AG04450 (cell line): ENCODE measurements around the gene ARMC8. TPM values are rescaled to one million over a fixed set of nuclear protein-coding genes. Genes with fewer than 3 reads are reported as not detected.

Source experiments
- CTCF ChIA-PET: fragments of 300-600, 350-600 bp; formaldehyde crosslinking; extraction: SDS; loops from one replicate; lab custom pipeline; 2022; ENCODE audit warnings: antibody characterized with exemption, inconsistent platforms; lab: Charles Lee
- POLR2A ChIA-PET: fragments of 350-600 bp; formaldehyde crosslinking; extraction: SDS; loops from one replicate; lab custom pipeline; 2021; ENCODE audit warnings: antibody characterized with exemption, inconsistent platforms; lab: Yijun Ruan, JAX
- DNase-seq: peaks from one replicate; pipeline ENCODE4 v3.0.0-alpha.2; 2011; ENCODE audit warnings: low read depth, low spot score
- H3K27ac ChIP-seq: one replicate; pipeline ENCODE4 v1.5.1; 2012; ENCODE audit warnings: low read depth, low read length, control low read depth
- H3K27me3 ChIP-seq: one replicate; pipeline ENCODE4 v1.6.0; 2012; ENCODE audit warnings: low read length; ENCODE audit not compliant: control insufficient read depth, insufficient read depth
- H3K4me3 ChIP-seq: 2 replicates; pipeline ENCODE4 v1.5.1; 2011; ENCODE audit warnings: mild to moderate bottlenecking, low read depth, low read length, control low read depth
- H3K9me3 ChIP-seq: 2 replicates; pipeline ENCODE4 v1.5.1; 2012; ENCODE audit warnings: low read length; ENCODE audit not compliant: control insufficient read depth, insufficient read depth
- polyA plus RNA-seq: library from polyadenylated mRNA; depleted of rRNA; stranded (reverse); fragments of >200 nt; gene quantifications from 2 replicates; pipeline ENCODE4 v1.2.3, GENCODE V29; 2011; rRNA removed
- TF ChIP-seq, protein P1 (sequence below): IDR thresholded peaks from 2 replicates; pipeline ENCODE4 v1.5.1; 2011; ENCODE audit warnings: low read depth, low read length, control low read depth, inconsistent platforms

The ARMC8 gene
- polyA plus RNA-seq, 1 experiment = 61.2 TPM

DNA sequence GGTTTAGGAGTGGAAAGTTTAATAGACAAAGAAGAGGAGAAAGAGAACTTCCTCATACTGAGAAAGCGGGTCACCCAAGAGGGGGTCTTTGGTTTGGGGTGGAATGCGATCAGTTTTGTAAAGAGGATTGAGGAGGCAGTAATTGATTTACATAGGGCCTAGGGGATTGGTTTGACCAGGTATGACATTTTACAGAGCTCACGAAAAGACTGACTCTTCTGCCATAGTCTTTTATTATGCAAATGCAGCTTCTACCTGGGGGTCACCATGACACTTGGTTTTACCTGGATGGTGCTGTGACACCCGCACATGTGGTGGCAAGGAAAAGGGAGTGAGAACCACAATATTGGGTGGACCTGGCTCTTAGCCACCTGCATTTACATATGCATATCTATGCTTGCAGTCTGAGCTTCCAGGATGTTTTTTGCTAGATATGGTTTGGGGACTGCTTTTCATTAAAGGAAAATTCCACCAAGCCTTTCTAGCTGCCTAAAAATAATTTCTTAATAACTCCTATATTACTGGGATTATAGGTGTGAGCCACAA is 149.4 kb downstream of the ARMC8 start:
- ChIA-PET CTCF (interaction anchor here (0.5 to 5.5 kb wide), 8 partner anchors 13 to 587 kb away, joined by 3 to 26 read pairs (median 4); no protein-coding TSS in a partner anchor), POLR2A (interaction anchor here (0.5 to 0.7 kb wide), 2 partner anchors 32 to 89 kb away, joined by 3 to 4 read pairs; no protein-coding TSS in a partner anchor)
- no peak overlapping the region for H3K4me3 ChIP-seq
- DNase-seq = no peak
- no peak overlapping the region for H3K27ac ChIP-seq
- TF ChIP-seq, protein P1, sequence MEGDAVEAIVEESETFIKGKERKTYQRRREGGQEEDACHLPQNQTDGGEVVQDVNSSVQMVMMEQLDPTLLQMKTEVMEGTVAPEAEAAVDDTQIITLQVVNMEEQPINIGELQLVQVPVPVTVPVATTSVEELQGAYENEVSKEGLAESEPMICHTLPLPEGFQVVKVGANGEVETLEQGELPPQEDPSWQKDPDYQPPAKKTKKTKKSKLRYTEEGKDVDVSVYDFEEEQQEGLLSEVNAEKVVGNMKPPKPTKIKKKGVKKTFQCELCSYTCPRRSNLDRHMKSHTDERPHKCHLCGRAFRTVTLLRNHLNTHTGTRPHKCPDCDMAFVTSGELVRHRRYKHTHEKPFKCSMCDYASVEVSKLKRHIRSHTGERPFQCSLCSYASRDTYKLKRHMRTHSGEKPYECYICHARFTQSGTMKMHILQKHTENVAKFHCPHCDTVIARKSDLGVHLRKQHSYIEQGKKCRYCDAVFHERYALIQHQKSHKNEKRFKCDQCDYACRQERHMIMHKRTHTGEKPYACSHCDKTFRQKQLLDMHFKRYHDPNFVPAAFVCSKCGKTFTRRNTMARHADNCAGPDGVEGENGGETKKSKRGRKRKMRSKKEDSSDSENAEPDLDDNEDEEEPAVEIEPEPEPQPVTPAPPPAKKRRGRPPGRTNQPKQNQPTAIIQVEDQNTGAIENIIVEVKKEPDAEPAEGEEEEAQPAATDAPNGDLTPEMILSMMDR = no peak
- peaks cover 8% of the 10 kb centered on the region for H3K27me3 ChIP-seq
- no peaks in the 10 kb centered on the region for H3K9me3 ChIP-seq

DNA sequence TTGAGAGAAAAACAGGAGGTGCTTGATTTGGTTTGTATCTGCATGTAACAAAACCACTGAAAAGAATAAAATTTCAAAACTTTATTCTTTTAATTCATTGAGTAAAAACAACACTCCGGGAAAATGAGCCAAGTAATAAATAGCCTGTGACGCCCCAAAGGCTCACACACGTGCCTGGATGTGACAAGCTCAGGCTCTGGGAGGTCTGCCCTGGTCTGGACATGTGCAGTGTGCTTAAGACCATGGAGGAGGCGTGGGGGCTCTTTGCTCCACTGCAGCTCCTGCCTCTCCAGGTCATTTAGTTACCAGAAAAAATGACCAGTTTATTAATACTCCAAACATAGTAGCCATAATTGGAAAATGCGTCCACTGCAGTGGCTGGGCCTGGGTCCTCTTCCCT is 151.1 kb downstream of the ARMC8 start:
- no peak for DNase-seq
- POLR2A ChIA-PET = no interaction called here
- no peak overlapping the region for H3K27ac ChIP-seq
- TF ChIP-seq, protein P1 = no peak
- CTCF ChIA-PET = interaction anchor here (0.8 kb wide), 1 partner anchor 256 kb away, joined by 3 read pairs; the partner anchor contains the start of gene CEP70
- peaks cover 6% of the 10 kb centered on the region for H3K27me3 ChIP-seq
- H3K4me3 ChIP-seq = no peak overlapping the region
- no peaks in the 10 kb centered on the region for H3K9me3 ChIP-seq

DNA sequence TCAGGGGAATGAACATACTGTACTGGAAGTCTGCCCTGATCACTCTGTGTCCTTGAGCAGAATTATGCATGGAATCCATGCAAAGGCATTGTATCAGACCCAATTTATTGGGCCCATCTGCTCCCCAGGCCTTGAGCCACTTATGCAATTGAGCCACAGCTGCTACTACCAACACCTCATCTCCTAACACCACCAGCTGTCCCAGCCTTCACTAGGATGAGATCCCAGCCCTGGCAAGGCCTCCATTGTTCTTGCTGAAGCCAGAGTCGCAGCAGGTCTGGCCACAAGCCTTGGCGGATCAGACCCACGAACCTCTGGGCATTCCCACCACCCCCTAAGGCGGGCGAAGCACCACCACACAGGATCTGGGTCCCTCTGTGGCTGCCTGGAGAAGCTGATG is 151.7 kb downstream of the ARMC8 start:
- H3K27ac ChIP-seq = no peak overlapping the region
- CTCF ChIA-PET = interaction anchor here (0.8 kb wide), 1 partner anchor 256 kb away, joined by 3 read pairs; the partner anchor contains the start of gene CEP70

DNA sequence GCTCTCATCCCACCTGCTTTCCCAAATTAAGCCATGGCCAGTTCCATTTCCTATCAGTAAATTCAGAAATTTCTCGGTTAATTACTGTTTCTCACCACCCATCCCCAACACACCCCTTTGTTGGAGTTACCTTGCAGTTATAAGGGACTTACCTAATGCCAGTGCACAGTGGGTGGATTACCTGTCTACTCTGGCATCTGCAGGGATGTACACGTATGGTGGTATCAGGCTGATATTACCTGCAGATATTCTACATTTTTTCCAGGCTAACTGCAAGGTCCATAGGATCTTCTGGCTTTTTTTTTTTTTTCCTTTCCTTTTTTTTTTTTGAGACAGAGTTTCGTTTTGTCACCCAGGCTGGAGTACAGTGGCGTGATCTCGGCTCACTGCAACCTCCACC is 153.4 kb downstream of the ARMC8 start:
- TF ChIP-seq, protein P1 = no peak
- Histone ChIP-seq H3K27ac (no peak overlapping the region), H3K27me3 (peaks cover 3% of the 10 kb centered on the region), H3K9me3 (no peaks in the 10 kb centered on the region), H3K4me3 (no peak overlapping the region)
- DNase-seq = no peak
- ChIA-PET POLR2A (no interaction called here), CTCF (interaction anchor here (0.7 to 0.9 kb wide), 2 partner anchors 12 to 77 kb away, joined by 3 to 5 read pairs; no protein-coding TSS in a partner anchor)

More for the DNA sequence above, 151.7 kb downstream of the ARMC8 start:
- POLR2A ChIA-PET = no interaction called here
- TF ChIP-seq, protein P1 = no peak
- no peak for DNase-seq
- H3K9me3 ChIP-seq = no peaks in the 10 kb centered on the region
- peaks cover 6% of the 10 kb centered on the region for H3K27me3 ChIP-seq
- H3K4me3 ChIP-seq = no peak overlapping the region

DNA sequence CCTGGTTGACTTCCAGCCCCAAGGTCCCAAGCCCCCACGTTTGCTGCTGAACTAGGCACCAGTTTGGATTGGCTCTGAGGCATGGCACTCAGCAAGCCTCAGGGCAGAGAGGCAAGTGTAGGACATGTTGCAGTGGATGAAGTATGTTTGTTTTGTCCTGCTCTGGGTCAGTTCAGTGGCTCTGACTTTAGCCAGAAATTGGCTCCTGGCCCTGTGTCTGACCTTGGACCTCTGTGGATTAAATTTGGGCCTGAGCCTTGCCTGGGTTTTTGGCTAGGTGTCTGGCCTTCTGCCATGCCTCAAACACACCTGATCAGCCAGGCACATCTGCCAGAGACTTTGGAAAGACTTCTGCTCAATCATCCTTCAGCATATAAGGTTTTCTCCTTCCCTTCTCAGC is 157.7 kb downstream of the ARMC8 start:
- ChIA-PET POLR2A (no interaction called here), CTCF (interaction anchor here (0.6 to 7.1 kb wide), 3 partner anchors 14 to 81 kb away, joined by 3 to 36 read pairs (median 11); partner anchors contain the start of gene NME9)
- H3K9me3 ChIP-seq = no peaks in the 10 kb centered on the region
- TF ChIP-seq, protein P1 = no peak
- H3K27ac ChIP-seq = no peak overlapping the region
- DNase-seq = no peak
- H3K27me3 ChIP-seq = no peaks in the 10 kb centered on the region
- H3K4me3 ChIP-seq = no peak overlapping the region

Other genes with a start within 250 kb of the ARMC8 start
- gene CLDN18, start 177.1 kb upstream of the ARMC8 start, polyA plus RNA-seq = not detected in 2 replicates
- gene DZIP1L, start 71.7 kb upstream of the ARMC8 start, polyA plus RNA-seq = 5.7 and 7.9 TPM in 2 replicates
- gene A4GNT, start 54.9 kb upstream of the ARMC8 start, polyA plus RNA-seq = not detected in 2 replicates
- 10.5 and 12.8 TPM in 2 replicates for gene DBR1, start 12.4 kb upstream of the ARMC8 start, polyA plus RNA-seq
- 0.19 TPM in 1 of 2 replicates, not detected in the other for gene NME9, start 142.6 kb downstream of the ARMC8 start, polyA plus RNA-seq
- 58.3 and 59.1 TPM in 2 replicates for gene MRAS, start 161.3 kb downstream of the ARMC8 start, polyA plus RNA-seq
- gene ESYT3, start 247.3 kb downstream of the ARMC8 start, polyA plus RNA-seq = 0.01 TPM in 1 of 2 replicates, not detected in the other